Measurements from ENCODE around the gene KCNH2. TPM values are rescaled to one million over a fixed set of nuclear protein-coding genes. Genes with fewer than 3 reads are reported as not detected.

KCNH2 gene
- total and polyA plus RNA-seq, 2 of the 13 experiments (the other 11 are each of a cell fraction or from before 2014, with no cell fraction given): 0.09 to 0.11 TPM

DNA sequence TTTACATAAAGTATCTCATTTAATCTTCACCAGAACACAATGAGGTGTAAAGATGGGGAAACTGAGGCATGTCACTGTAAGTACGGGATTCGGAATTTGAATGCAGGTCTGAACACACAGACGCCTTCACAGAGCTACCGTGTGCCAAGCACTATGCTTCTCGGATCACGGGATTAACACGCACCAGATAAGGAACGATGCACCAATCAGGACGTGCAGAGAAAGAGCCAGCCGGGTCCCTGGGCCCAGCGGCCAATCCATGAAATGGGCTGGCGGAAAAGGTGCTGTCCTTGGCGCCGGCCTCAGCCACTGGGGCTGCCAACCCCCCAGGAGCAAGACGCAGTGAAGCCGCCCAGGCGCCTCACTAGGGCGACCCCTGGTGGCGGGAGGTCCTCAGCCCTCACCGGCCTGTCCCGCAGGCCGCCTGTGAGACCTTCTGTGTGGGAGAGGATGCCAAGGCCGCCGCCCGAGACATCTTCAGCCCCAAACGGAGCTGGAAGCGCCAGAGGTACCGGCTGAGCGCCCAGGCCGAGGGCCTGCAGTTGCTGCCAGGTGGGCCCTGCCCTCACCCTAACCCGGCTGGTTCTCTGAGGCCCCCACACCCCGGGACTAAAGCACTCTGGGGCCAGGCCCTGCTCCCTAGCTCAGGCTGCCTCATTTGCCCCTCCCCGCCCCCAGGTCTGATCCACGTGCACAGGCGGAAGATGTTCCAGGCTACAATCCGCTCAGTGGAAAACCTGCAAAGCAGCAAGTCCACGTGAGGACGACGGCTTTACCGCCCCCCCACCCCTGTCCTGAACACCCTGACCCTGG lies 30.6 kb upstream of the KCNH2 start:
- BruUV-seq (replicated peaks): no TSS peak
- no peaks in the 10 kb centered on the region for H3K9me3 ChIP-seq (ENCODE audit: low read length)
- DNase-seq (ENCODE audit: low spot score) (peak; percentile 47), FAIRE-seq (no peak), ATAC-seq (peak; percentile 62)
- H3K9ac ChIP-seq (ENCODE audit: insufficient read depth, low read depth, low read length): peak overlapping the region; percentile 28; the same call in 1 of the 2 replicates
- peak overlapping the region; percentile 5 to 77 (median 62); a peak in 4 of 6 replicates for H3K4me3 ChIP-seq (replicated peaks in 1 of 3; ENCODE audit: insufficient read depth in 1 of 3, low read depth in 2 of 3, low read length in 3 of 3)
- H3K27ac ChIP-seq (ENCODE audit: extremely low read length, insufficient read depth, low read length): no peak overlapping the region
- H3K27me3 ChIP-seq (ENCODE audit: control insufficient read depth in 1 of 2, insufficient read depth in 2 of 2, low read length in 2 of 2): peaks cover 0 to 2% of the 10 kb centered on the region in 2 experiments; a peak in 1 of 5 replicates
- no peaks in the 10 kb centered on the region for H4K20me1 ChIP-seq (ENCODE audit: insufficient read depth, low read length)
- WGBS (ENCODE audit: low lambda C conversion rate): 62% methylated on average over 6 of the region's 40 CpGs
- POLR2A ChIA-PET: interaction anchor here (1.6 to 5.2 kb wide), 5 partner anchors 11 to 77 kb away, joined by 6 to 31 read pairs (median 6); partner anchors contain the start of genes ABCB8 and CDK5
- intact Hi-C loops (cut with micrococcal nuclease; ENCODE audit: unreplicated experiment) (no loop called here), in situ Hi-C loops (cut with HindIII; ENCODE audit: extremely low pct_ligation_motif_present, low pct_unique_long_range_greater_than_20kb) (no loop called here)
- peaks cover 96% of the 10 kb centered on the region for H3K4me1 ChIP-seq (ENCODE audit: insufficient read depth, low read length)
- no peak overlapping the region for H2AFZ ChIP-seq (ENCODE audit: low read length)
- no peaks in the 10 kb centered on the region for H3K36me3 ChIP-seq (replicated peaks in 1 of 2; ENCODE audit: control insufficient read depth in 1 of 2, insufficient read depth in 2 of 2, low read length in 2 of 2)
- H3K79me2 ChIP-seq (ENCODE audit: insufficient read depth, low read length): no peaks in the 10 kb centered on the region
- CTCF ChIA-PET (ENCODE audit: low intra/inter-chr PET ratio, low total read pairs): no interaction called here
- H3K4me2 ChIP-seq (ENCODE audit: low read depth, low read length): peak overlapping the region; percentile 98
- TF ChIP-seq ZNF768 (CRISPR knock-in tag; IDR thresholded peaks at IDR 0.05): peak; percentile 70; the same call in 1 of the 2 replicates
- peak; percentile 38; the same call in 1 of the 2 replicates for TF ChIP-seq ERF (CRISPR knock-in tag; IDR thresholded peaks at IDR 0.05)
- TF ChIP-seq, protein P1, sequence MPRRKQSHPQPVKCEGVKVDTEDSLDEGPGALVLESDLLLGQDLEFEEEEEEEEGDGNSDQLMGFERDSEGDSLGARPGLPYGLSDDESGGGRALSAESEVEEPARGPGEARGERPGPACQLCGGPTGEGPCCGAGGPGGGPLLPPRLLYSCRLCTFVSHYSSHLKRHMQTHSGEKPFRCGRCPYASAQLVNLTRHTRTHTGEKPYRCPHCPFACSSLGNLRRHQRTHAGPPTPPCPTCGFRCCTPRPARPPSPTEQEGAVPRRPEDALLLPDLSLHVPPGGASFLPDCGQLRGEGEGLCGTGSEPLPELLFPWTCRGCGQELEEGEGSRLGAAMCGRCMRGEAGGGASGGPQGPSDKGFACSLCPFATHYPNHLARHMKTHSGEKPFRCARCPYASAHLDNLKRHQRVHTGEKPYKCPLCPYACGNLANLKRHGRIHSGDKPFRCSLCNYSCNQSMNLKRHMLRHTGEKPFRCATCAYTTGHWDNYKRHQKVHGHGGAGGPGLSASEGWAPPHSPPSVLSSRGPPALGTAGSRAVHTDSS (CRISPR knock-in tag; conservative IDR thresholded peaks at IDR 0.05): no peak
- TF ChIP-seq ZNF207 (IDR thresholded peaks at IDR 0.05; ENCODE audit: borderline replicate concordance): no peak
- no peak for TF ChIP-seq ZNF558 (CRISPR knock-in tag; IDR thresholded peaks at IDR 0.05; ENCODE audit: borderline replicate concordance)
- no peak for TF ChIP-seq ZNF775 (CRISPR knock-in tag; IDR thresholded peaks at IDR 0.05; ENCODE audit: borderline replicate concordance)
- TF ChIP-seq CREB1 (IDR thresholded peaks at IDR 0.05): no peak
- no peak for TF ChIP-seq CREB1 (CRISPR knock-in tag; IDR thresholded peaks at IDR 0.05)
- TF ChIP-seq ATM (IDR thresholded peaks at IDR 0.05; ENCODE audit: borderline replicate concordance): no peak
- TF ChIP-seq KDM2A (CRISPR knock-in tag; IDR thresholded peaks at IDR 0.05; ENCODE audit: borderline replicate concordance, low read depth): peak; percentile 88; the same call in 1 of the 2 replicates
- TF ChIP-seq RBAK (CRISPR knock-in tag; IDR thresholded peaks at IDR 0.05): no peak
- TF ChIP-seq MAFK (conservative IDR thresholded peaks at IDR 0.05 in 1 of 2, IDR thresholded peaks at IDR 0.05 in 1 of 2; ENCODE audit: low read length in 2 of 2): no peak
- TF ChIP-seq ATRX (CRISPR knock-in tag; IDR thresholded peaks at IDR 0.05; ENCODE audit: borderline replicate concordance): no peak
- no peak for TF ChIP-seq KLF11 (CRISPR knock-in tag; IDR thresholded peaks at IDR 0.05)
- TF ChIP-seq ZNF432 (CRISPR knock-in tag; IDR thresholded peaks at IDR 0.05; ENCODE audit: borderline replicate concordance): no peak
- no peak for TF ChIP-seq POLR2G (IDR thresholded peaks at IDR 0.05; ENCODE audit: low read depth, low read length)
- no peak for TF ChIP-seq U2AF1 (optimal IDR thresholded peaks at IDR 0.05; ENCODE audit: low read depth, low read length)
- TF ChIP-seq, protein P2, sequence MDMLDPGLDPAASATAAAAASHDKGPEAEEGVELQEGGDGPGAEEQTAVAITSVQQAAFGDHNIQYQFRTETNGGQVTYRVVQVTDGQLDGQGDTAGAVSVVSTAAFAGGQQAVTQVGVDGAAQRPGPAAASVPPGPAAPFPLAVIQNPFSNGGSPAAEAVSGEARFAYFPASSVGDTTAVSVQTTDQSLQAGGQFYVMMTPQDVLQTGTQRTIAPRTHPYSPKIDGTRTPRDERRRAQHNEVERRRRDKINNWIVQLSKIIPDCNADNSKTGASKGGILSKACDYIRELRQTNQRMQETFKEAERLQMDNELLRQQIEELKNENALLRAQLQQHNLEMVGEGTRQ (IDR thresholded peaks at IDR 0.05; ENCODE audit: low read depth, low read length): no peak
- TF ChIP-seq, protein P2 (CRISPR knock-in tag; IDR thresholded peaks at IDR 0.05; ENCODE audit: borderline replicate concordance): no peak
- no peak for TF ChIP-seq ZEB1 (IDR thresholded peaks at IDR 0.05; ENCODE audit: insufficient replicate concordance, low read depth)
- no peak for TF ChIP-seq ZNF354B (CRISPR knock-in tag; IDR thresholded peaks at IDR 0.05)
- no peak for TF ChIP-seq FIP1L1 (IDR thresholded peaks at IDR 0.05; ENCODE audit: borderline replicate concordance, insufficient read depth, low read depth, low read length)

Measured in HepG2 (cell line).